ENCODE results near the gene RNF214. TPM values are rescaled to one million over a fixed set of nuclear protein-coding genes. Genes with fewer than 3 reads are reported as not detected.

The RNF214 gene
- total RNA-seq, 1 experiment from 2014 or later, result 28.1 TPM

DNA sequence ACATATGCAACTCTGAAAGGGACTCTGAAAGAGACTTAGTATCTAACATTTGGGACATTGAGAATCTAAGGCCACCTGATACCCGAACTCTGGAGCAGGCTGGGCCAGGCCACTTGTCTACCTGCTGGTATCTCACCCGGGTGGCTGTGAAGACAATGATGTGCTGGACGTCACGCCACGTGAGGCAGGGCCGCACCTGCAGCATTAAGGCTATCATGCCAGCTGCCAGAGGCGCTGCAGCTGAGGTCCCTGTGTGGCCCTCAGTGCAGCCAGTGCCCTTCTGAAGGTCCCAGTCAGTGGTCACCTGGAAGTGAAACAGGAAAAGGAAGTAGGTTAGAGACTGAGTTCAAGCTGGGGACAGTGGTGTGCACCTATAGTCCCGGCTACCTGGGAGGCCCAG, 13.0 kb upstream of the RNF214 start:
- CTCF ChIA-PET, result no interaction called here
- no TSS peak for BruUV-seq (replicated peaks)

DNA sequence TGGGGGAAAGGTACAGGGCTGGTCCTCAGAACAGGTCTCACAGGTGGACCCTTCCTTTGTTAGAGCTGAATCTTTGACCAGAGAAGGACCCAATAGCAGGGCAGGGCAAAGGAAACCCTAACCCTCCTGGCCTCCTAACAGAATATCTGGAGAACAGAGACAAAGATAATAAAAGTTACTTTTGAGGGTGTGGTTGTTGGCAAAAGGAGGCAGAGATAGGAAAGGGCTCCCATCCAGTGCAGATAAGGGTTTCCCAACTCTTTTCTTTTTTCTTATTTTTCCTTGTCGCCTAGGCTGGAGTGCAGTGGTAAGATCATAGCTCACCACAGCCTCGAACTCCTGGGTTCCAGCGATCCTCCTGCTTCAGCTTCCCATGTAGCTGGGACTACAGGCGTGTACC, 12.5 kb upstream of the RNF214 start:
- no peak overlapping the region for H3K27ac ChIP-seq
- no peak overlapping the region for H3K4me2 ChIP-seq
- H3F3A ChIP-seq (ENCODE audit: insufficient read depth, low read depth), result peaks cover 10% of the 10 kb centered on the region; the same call in 1 of the 2 replicates
- H3K4me1 ChIP-seq (replicated peaks; ENCODE audit: insufficient read depth), result peaks cover 14% of the 10 kb centered on the region
- H3K36me3 ChIP-seq (ENCODE audit: low read depth), result peaks cover 19% of the 10 kb centered on the region
- ChIA-PET CTCF (interaction anchor here (0.6 kb wide), 2 partner anchors 127 to 630 kb away, joined by 3 to 8 read pairs; no protein-coding TSS in a partner anchor), POLR2A (ENCODE audit: unreplicated experiment) (no interaction called here)
- H3K9me2 ChIP-seq (ENCODE audit: insufficient read depth), result no peaks in the 10 kb centered on the region
- peaks cover 3% of the 10 kb centered on the region; the same call in 1 of the 2 replicates for H4K20me1 ChIP-seq (ENCODE audit: insufficient read depth)
- H2AFZ ChIP-seq, result no peak overlapping the region
- no peaks in the 10 kb centered on the region for H3K9me3 ChIP-seq (ENCODE audit: insufficient read depth, low read depth)
- intact Hi-C loops (cut with micrococcal nuclease; ENCODE audit: unreplicated experiment), result loop anchor here (2.0 kb wide), 1 partner anchor 41 kb away; the partner anchor contains the start of gene SIDT2
- no peak overlapping the region for H3K4me3 ChIP-seq
- no TSS peak for BruUV-seq (replicated peaks)
- H3K27me3 ChIP-seq (ENCODE audit: insufficient read depth, low read depth), result no peaks in the 10 kb centered on the region
- no peak for DNase-seq
- TF ChIP-seq EZH2 (IDR thresholded peaks at IDR 0.05; ENCODE audit: low read depth), result no peak
- TF ChIP-seq, protein P1, sequence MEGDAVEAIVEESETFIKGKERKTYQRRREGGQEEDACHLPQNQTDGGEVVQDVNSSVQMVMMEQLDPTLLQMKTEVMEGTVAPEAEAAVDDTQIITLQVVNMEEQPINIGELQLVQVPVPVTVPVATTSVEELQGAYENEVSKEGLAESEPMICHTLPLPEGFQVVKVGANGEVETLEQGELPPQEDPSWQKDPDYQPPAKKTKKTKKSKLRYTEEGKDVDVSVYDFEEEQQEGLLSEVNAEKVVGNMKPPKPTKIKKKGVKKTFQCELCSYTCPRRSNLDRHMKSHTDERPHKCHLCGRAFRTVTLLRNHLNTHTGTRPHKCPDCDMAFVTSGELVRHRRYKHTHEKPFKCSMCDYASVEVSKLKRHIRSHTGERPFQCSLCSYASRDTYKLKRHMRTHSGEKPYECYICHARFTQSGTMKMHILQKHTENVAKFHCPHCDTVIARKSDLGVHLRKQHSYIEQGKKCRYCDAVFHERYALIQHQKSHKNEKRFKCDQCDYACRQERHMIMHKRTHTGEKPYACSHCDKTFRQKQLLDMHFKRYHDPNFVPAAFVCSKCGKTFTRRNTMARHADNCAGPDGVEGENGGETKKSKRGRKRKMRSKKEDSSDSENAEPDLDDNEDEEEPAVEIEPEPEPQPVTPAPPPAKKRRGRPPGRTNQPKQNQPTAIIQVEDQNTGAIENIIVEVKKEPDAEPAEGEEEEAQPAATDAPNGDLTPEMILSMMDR (conservative IDR thresholded peaks at IDR 0.05), result no peak
- no peaks in the 10 kb centered on the region for H3K79me2 ChIP-seq (ENCODE audit: low read depth)

More for the DNA sequence above, 13.0 kb upstream of the RNF214 start:
- Histone ChIP-seq H3K4me3 (no peak overlapping the region), H3K27me3 (ENCODE audit: insufficient read depth, low read depth) (no peaks in the 10 kb centered on the region), H3K4me1 (replicated peaks; ENCODE audit: insufficient read depth) (peaks cover 14% of the 10 kb centered on the region), H3K79me2 (ENCODE audit: low read depth) (no peaks in the 10 kb centered on the region), H3K4me2 (no peak overlapping the region), H3F3A (ENCODE audit: insufficient read depth, low read depth) (peaks cover 10% of the 10 kb centered on the region; the same call in 1 of the 2 replicates), H3K9me3 (ENCODE audit: insufficient read depth, low read depth) (no peaks in the 10 kb centered on the region), H3K36me3 (ENCODE audit: low read depth) (peaks cover 19% of the 10 kb centered on the region), H3K27ac (no peak overlapping the region), H3K9me2 (ENCODE audit: insufficient read depth) (no peaks in the 10 kb centered on the region), H2AFZ (no peak overlapping the region), H4K20me1 (ENCODE audit: insufficient read depth) (peaks cover 3% of the 10 kb centered on the region; the same call in 1 of the 2 replicates)
- DNase-seq, result no peak
- intact Hi-C loops (cut with micrococcal nuclease; ENCODE audit: unreplicated experiment), result no loop called here
- POLR2A ChIA-PET (ENCODE audit: unreplicated experiment), result no interaction called here
- TF ChIP-seq EZH2 (IDR thresholded peaks at IDR 0.05; ENCODE audit: low read depth), result no peak
- TF ChIP-seq, protein P1 (conservative IDR thresholded peaks at IDR 0.05), result no peak

DNA sequence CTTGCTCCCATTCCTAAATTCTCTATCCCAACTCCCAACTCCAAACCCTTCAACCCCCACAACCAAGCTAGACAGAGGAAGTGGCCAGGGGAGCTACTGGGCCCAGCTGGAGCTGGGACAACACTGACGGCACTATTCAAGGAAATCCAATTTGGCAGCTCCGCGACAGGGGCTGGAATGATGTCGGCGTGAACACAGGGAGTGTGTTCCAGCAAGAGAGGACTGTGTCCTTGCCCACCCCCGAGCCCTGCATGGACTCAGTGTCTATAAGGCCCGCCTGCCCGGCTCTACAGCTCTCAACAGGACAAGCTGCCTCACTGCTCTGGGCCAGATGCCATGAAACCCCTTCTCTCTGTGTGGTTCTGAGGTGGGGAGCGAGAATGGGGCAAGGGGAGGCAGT, 11.9 kb upstream of the RNF214 start:
- H3K27me3 ChIP-seq (ENCODE audit: insufficient read depth, low read depth), result no peaks in the 10 kb centered on the region
- POLR2A ChIA-PET (ENCODE audit: unreplicated experiment), result no interaction called here
- H3K27ac ChIP-seq, result no peak overlapping the region
- peaks cover 3% of the 10 kb centered on the region; the same call in 1 of the 2 replicates for H4K20me1 ChIP-seq (ENCODE audit: insufficient read depth)
- no TSS peak for BruUV-seq (replicated peaks)
- peaks cover 14% of the 10 kb centered on the region for H3K4me1 ChIP-seq (replicated peaks; ENCODE audit: insufficient read depth)
- H3K79me2 ChIP-seq (ENCODE audit: low read depth), result no peaks in the 10 kb centered on the region
- H3K4me3 ChIP-seq, result no peak overlapping the region
- peaks cover 19% of the 10 kb centered on the region for H3K36me3 ChIP-seq (ENCODE audit: low read depth)
- no peaks in the 10 kb centered on the region for H3K9me2 ChIP-seq (ENCODE audit: insufficient read depth)
- H2AFZ ChIP-seq, result no peak overlapping the region
- H3K4me2 ChIP-seq, result no peak overlapping the region
- peaks cover 10% of the 10 kb centered on the region; the same call in 1 of the 2 replicates for H3F3A ChIP-seq (ENCODE audit: insufficient read depth, low read depth)
- intact Hi-C loops (cut with micrococcal nuclease; ENCODE audit: unreplicated experiment), result loop anchor here (2.0 kb wide), 1 partner anchor 42 kb away; the partner anchor contains the start of gene SIDT2
- CTCF ChIA-PET, result interaction anchor here (0.6 kb wide), 2 partner anchors 127 to 631 kb away, joined by 3 to 8 read pairs; no protein-coding TSS in a partner anchor
- no peak for DNase-seq
- TF ChIP-seq, protein P1 (conservative IDR thresholded peaks at IDR 0.05), result no peak
- no peak for TF ChIP-seq EZH2 (IDR thresholded peaks at IDR 0.05; ENCODE audit: low read depth)
- H3K9me3 ChIP-seq (ENCODE audit: insufficient read depth, low read depth), result no peaks in the 10 kb centered on the region
